Activated CD8-positive, alpha-beta T cell treated with anti-CD3 and anti-CD28 coated beads for 36 hours (primary cell): ENCODE data around the gene GALT. TPM values are rescaled to one million over a fixed set of nuclear protein-coding genes. Genes with fewer than 3 reads are reported as not detected.
"Not testable (repeated sequence)": the region's sequence is repeated elsewhere in the genome, so short reads cannot be mapped to it uniquely, and the experiment has no call there.

ENCODE experiments used
- ATAC-seq: fragments of 200-7000 bp; cut with Tn5 transposase; one replicate; pipeline ENCODE4 v1.10.0; 2021; ENCODE audit warnings: mild to moderate bottlenecking, moderate library complexity
- CTCF ChIA-PET: fragments of 350-600 bp; sonication (Branson Sonifier 250); formaldehyde crosslinking; loops from one replicate; lab custom pipeline; 2021; ENCODE audit warnings: antibody characterized with exemption; lab: Charles Lee
- POLR2A ChIA-PET: fragments of 350-600 bp; sonication (Branson Sonifier 250); formaldehyde crosslinking; loops from one replicate; lab custom pipeline; 2021; ENCODE audit warnings: antibody characterized with exemption; lab: Charles Lee
- DNase-seq: peaks from one replicate; pipeline ENCODE4 v3.0.0-alpha.2; 2020
- H3K27ac Mint-ChIP-seq: one replicate; pipeline ENCODE4 v1.8.0; 2021; ENCODE audit warnings: mild to moderate bottlenecking, mixed read lengths
- H3K27me3 Mint-ChIP-seq: one replicate; pipeline ENCODE4 v1.8.0; 2021; ENCODE audit warnings: mixed read lengths
- H3K36me3 Mint-ChIP-seq: one replicate; pipeline ENCODE4 v1.8.0; 2021; ENCODE audit warnings: low read depth, mixed read lengths
- H3K4me1 Mint-ChIP-seq: one replicate; pipeline ENCODE4 v1.8.0; 2021; ENCODE audit warnings: low read depth, mixed read lengths
- H3K4me3 Mint-ChIP-seq: one replicate; pipeline ENCODE4 v1.8.0; 2021; ENCODE audit warnings: mild to moderate bottlenecking, moderate library complexity, mixed read lengths
- H3K9me3 Mint-ChIP-seq: one replicate; pipeline ENCODE4 v1.8.0; 2021; ENCODE audit warnings: mixed read lengths
- intact Hi-C: fragments of 100-400 bp; cut with micrococcal nuclease; formaldehyde crosslinking; loops from one replicate; pipeline ENCODE4 v1.10.0; 2022
- total RNA-seq, 2 experiments: library from RNA; stranded (reverse); gene quantifications; one replicate each; pipeline ENCODE4 v1.2.3, GENCODE V29; 2021
- TF ChIP-seq, protein P1 (sequence below): fragments of 200-600 bp; IDR thresholded peaks from one replicate; pipeline ENCODE4 v1.8.0; 2022; ENCODE audit warnings: antibody characterized with exemption, mild to moderate bottlenecking

The GALT gene
- total RNA-seq, 2 experiments from 2014 or later, result 42.8 to 44.5 TPM

DNA sequence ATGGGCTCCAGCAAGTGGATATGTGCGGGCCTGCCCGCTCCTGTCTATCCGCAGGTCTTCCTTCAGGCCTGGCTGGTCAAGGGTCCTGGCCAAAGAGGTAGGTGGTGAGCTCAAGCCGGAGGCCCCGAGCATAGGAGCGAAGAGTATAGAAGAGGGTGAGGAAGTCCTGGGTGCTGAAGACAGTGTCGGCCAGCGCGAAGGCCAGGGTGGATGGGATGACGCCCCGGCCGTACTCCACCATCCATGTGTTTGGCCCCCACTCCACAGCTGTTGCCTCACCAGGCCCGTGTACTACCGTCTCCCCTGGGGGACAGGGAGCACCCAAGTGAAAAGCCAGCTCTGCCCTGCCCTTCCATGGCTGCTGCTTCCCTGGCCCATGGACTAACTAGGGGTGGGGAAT is 10.9 kb upstream of the GALT start:
- Mint-ChIP-seq H3K27ac (no peak overlapping the region), H3K27me3 (peaks cover under 1% of the 10 kb centered on the region), H3K4me1 (peaks cover 35% of the 10 kb centered on the region), H3K9me3 (no peaks in the 10 kb centered on the region), H3K4me3 (peak overlapping the region; percentile 94), H3K36me3 (peaks cover 23% of the 10 kb centered on the region)
- ATAC-seq (no peak), DNase-seq (no peak)
- POLR2A ChIA-PET, result interaction anchor here (0.8 to 7.3 kb wide), 7 partner anchors 10 to 1309 kb away, joined by 4 to 63 read pairs (median 28); partner anchors contain the start of genes DCTN3, GALT and RPP25L
- CTCF ChIA-PET, result interaction anchor here (1.0 to 8.4 kb wide), 6 partner anchors 11 to 66 kb away, joined by 6 to 142 read pairs (median 86); partner anchors contain the start of genes DCTN3, GALT and RPP25L
- intact Hi-C loops, result loop anchor here (2.0 kb wide), 1 partner anchor 23 kb away; the partner anchor contains the start of gene RPP25L
- TF ChIP-seq, protein P1, sequence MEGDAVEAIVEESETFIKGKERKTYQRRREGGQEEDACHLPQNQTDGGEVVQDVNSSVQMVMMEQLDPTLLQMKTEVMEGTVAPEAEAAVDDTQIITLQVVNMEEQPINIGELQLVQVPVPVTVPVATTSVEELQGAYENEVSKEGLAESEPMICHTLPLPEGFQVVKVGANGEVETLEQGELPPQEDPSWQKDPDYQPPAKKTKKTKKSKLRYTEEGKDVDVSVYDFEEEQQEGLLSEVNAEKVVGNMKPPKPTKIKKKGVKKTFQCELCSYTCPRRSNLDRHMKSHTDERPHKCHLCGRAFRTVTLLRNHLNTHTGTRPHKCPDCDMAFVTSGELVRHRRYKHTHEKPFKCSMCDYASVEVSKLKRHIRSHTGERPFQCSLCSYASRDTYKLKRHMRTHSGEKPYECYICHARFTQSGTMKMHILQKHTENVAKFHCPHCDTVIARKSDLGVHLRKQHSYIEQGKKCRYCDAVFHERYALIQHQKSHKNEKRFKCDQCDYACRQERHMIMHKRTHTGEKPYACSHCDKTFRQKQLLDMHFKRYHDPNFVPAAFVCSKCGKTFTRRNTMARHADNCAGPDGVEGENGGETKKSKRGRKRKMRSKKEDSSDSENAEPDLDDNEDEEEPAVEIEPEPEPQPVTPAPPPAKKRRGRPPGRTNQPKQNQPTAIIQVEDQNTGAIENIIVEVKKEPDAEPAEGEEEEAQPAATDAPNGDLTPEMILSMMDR, result no peak

DNA sequence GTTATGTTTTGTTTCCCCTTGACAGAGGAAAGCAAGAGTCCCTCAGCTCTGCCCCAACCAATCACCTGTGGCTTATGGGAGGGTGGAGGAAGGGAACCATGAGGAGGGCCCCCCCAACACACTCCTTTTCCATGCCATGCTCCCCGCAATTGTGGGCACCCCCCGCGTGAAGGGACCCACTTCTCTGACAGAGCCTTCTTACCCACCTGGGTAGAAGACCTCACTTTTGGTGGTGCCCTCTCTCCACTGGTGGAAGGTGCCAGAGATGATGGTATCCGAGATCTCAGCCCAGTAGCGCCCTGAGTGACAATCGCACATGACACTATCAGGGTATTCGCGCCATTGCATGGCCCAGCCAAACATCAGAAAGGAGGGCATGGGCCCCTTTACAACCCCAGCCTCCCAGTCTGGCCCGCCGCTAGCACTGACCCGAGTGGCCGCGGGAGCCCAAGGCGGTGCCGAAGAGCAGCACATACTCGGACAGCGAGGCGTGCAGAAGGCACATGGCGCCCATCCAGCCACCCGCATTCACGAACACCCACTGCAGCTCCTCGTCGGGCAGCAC is 9.6 kb upstream of the GALT start:
- ChIA-PET CTCF (interaction anchor here (1.0 to 8.4 kb wide), 10 partner anchors 8 to 260 kb away, joined by 3 to 142 read pairs (median 10); partner anchors contain the start of genes ARID3C, DCTN3, GALT and MYORG), POLR2A (interaction anchor here (1.0 to 7.3 kb wide), 12 partner anchors 7 to 129 kb away, joined by 3 to 63 read pairs (median 5); partner anchors contain the start of genes DCTN3, GALT and RPP25L)
- Mint-ChIP-seq H3K27me3 (no peaks in the 10 kb centered on the region), H3K27ac (peak overlapping the region; percentile 90), H3K4me3 (peak overlapping the region; percentile 94), H3K36me3 (peaks cover 23% of the 10 kb centered on the region), H3K9me3 (no peaks in the 10 kb centered on the region), H3K4me1 (peaks cover 36% of the 10 kb centered on the region)
- DNase-seq (peak; percentile 37), ATAC-seq (peak; percentile 4)
- TF ChIP-seq, protein P1, result no peak
- intact Hi-C loops, result no loop called here

DNA sequence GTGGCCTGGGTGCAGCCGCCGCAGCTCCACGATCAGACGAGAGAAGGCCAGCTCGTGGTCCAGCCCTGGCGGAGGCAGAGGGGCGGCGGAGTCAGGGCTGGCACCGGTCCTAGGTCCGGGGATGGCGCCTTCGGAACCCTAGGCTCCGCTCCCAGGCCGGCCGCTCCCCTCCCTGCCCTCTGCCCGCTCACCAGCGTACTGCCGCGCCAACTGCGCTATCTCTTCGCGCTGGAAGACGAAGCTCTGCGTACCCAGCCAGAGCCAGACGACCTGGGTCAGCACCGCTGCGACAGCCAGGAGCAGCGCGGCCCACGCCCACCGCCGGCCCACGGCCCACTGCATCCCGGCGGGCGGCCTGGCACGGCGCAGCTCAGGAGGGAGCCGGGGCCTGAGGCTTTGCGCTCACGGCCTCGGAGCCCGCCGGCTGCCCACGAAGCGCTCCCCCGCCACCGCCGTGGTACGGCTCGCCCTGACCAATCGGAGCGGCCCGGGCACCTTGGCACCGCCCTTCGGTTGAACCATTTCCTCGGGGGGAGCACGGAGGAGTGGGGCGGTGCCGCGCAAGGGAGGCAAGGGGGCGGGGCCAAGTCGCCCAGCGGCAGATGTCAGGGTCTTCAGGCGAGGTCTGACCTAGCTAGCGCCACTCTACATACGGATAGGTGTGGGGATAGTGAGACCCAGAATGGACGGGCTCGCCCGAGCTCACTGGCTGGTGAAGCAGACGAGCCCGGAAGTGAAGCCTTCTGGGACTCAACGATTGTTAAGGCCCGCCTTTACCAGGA is 8.9 kb upstream of the GALT start, which contains the start of gene SIGMAR1:
TSS of gene SIGMAR1 (minus strand) at position 432 of the 782 bp plus-strand sequence. CDS start at position 342, 90 bp downstream.
- Mint-ChIP-seq H3K4me1 (peaks cover 36% of the 10 kb centered on the region), H3K9me3 (no peaks in the 10 kb centered on the region), H3K27ac (peak within 1 kb of the TSS; percentile 90), H3K36me3 (peaks cover 23% of the 10 kb centered on the region), H3K4me3 (peak within 1 kb of the TSS; percentile 94), H3K27me3 (no peaks in the 10 kb centered on the region)
- intact Hi-C loops, result no loop called here
- TF ChIP-seq, protein P1, result no peak
- DNase-seq (peak; percentile 92), ATAC-seq (peak; percentile 95)
- CTCF ChIA-PET, result interaction anchor here (0.6 to 8.4 kb wide), 17 partner anchors 9 to 262 kb away, joined by 3 to 142 read pairs (median 4); partner anchors contain the start of genes ARID3C, CCL27, DCTN3 and GALT
- POLR2A ChIA-PET, result interaction anchor here (0.8 to 7.3 kb wide), 16 partner anchors 8 to 460 kb away, joined by 3 to 63 read pairs (median 5); partner anchors contain the start of genes DCTN3, GALT, IL11RA and RPP25L

DNA sequence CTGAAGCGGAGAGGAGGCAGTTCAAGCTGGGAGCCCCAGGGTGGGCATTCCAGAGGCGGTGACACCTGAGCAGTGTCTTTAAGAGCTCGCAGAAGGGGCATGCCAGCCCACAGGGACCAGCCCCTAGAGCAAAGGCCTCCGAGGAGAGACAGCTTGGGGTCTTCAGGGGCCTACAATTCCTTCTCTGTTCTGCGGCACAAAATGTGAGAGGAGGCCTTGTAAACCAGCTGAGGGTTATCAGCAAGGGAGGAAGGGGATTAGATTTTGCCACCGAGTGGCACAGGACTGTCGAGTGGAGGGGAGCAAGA is 8.4 kb upstream of the GALT start:
- ATAC-seq, result no peak
- Mint-ChIP-seq H3K9me3 (no peaks in the 10 kb centered on the region), H3K27ac (peak overlapping the region; percentile 90), H3K36me3 (peaks cover 23% of the 10 kb centered on the region), H3K27me3 (no peaks in the 10 kb centered on the region), H3K4me1 (peaks cover 36% of the 10 kb centered on the region), H3K4me3 (peak overlapping the region; percentile 94)
- POLR2A ChIA-PET, result interaction anchor here (0.8 to 7.3 kb wide), 14 partner anchors 9 to 460 kb away, joined by 3 to 63 read pairs (median 5); partner anchors contain the start of genes DCTN3, GALT, IL11RA and RPP25L
- no peak for DNase-seq
- TF ChIP-seq, protein P1, result no peak
- CTCF ChIA-PET, result interaction anchor here (1.1 to 8.4 kb wide), 12 partner anchors 9 to 261 kb away, joined by 3 to 142 read pairs (median 7); partner anchors contain the start of genes ARID3C, CCL27, DCTN3 and GALT
- intact Hi-C loops, result no loop called here

DNA sequence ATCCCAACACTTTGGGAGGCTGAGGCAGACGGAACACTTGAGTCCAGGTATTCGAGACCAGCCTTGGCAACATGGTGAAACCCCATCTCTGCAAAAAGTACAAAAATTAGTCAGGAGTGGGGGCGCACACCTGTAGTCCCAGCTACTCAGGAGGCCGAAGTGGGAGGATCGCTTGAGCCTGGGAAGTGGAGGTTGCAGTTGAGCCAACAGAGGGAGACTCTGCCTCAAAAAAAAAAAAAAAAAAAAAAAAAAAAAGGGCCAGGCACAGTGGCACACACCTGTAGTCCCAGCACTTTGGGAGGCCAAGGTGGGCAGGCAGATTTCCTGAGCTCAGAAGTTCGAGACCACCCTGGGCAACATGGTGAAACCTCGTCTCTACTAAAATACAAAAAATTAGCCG is 7.2 kb upstream of the GALT start:
- DNase-seq, intact Hi-C loops, H3K27me3 Mint-ChIP-seq, H3K9me3 Mint-ChIP-seq, ATAC-seq, H3K4me3 Mint-ChIP-seq, H3K27ac Mint-ChIP-seq: not testable (repeated sequence)
- POLR2A ChIA-PET, result interaction anchor here (0.7 to 7.3 kb wide), 3 partner anchors 8 to 14 kb away, joined by 3 to 63 read pairs (median 28); partner anchors contain the start of gene GALT
- CTCF ChIA-PET, result interaction anchor here (1.3 to 8.4 kb wide), 4 partner anchors 8 to 260 kb away, joined by 4 to 142 read pairs (median 72); partner anchors contain the start of genes CCL27, GALT and RPP25L
- Mint-ChIP-seq H3K4me1 (peaks cover 31% of the 10 kb centered on the region), H3K36me3 (peaks cover 21% of the 10 kb centered on the region)
